ENCODE measurements around the gene ATG9B.

ATG9B gene

DNA sequence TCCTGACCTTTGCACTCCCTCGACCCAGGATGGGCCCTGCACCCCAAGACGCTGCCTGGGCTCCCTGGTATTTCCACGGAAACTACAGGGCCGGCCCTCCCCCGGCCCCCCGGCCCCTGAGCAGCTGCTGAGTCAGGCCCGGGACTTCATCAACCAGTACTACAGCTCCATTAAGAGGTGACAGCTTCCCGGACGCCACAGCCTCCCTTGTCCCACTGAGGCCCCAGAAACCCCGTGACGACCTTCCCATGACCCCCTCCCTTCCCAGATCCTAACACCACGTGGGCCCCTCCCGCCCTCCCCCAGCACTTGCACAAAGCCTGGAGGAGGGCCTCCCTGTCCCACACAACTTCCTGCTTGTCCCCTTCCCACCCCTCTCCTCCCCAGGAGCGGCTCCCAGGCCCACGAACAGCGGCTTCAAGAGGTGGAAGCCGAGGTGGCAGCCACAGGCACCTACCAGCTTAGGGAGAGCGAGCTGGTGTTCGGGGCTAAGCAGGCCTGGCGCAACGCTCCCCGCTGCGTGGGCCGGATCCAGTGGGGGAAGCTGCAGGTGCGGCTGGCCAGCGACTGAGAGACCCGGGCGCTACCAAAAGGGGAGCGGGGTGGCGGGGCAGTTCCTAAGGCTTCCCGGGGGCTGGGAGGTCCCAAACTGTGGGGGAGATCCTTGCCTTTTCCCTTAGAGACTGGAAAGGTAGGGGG lies 27.8 kb downstream of the ATG9B start:
- 0 out of 2 replicates have a peak overlapping the region, but pooled peaks have one; percentile 0 for H3K27ac ChIP-seq (replicated peaks)
- TF ChIP-seq SPI1 (IDR thresholded peaks at IDR 0.05; ENCODE audit: borderline replicate concordance, low read depth) (no peak), GABPA (IDR thresholded peaks at IDR 0.05; ENCODE audit: low read depth) (no peak), POLR2AphosphoS5 (IDR thresholded peaks at IDR 0.05; ENCODE audit: low read depth) (no peak; the same call in 1 of the 2 replicates)
- TF ChIP-seq, protein P1, sequence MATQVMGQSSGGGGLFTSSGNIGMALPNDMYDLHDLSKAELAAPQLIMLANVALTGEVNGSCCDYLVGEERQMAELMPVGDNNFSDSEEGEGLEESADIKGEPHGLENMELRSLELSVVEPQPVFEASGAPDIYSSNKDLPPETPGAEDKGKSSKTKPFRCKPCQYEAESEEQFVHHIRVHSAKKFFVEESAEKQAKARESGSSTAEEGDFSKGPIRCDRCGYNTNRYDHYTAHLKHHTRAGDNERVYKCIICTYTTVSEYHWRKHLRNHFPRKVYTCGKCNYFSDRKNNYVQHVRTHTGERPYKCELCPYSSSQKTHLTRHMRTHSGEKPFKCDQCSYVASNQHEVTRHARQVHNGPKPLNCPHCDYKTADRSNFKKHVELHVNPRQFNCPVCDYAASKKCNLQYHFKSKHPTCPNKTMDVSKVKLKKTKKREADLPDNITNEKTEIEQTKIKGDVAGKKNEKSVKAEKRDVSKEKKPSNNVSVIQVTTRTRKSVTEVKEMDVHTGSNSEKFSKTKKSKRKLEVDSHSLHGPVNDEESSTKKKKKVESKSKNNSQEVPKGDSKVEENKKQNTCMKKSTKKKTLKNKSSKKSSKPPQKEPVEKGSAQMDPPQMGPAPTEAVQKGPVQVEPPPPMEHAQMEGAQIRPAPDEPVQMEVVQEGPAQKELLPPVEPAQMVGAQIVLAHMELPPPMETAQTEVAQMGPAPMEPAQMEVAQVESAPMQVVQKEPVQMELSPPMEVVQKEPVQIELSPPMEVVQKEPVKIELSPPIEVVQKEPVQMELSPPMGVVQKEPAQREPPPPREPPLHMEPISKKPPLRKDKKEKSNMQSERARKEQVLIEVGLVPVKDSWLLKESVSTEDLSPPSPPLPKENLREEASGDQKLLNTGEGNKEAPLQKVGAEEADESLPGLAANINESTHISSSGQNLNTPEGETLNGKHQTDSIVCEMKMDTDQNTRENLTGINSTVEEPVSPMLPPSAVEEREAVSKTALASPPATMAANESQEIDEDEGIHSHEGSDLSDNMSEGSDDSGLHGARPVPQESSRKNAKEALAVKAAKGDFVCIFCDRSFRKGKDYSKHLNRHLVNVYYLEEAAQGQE (IDR thresholded peaks at IDR 0.05; ENCODE audit: insufficient replicate concordance, low read depth), result no peak
- TF ChIP-seq, protein P2, sequence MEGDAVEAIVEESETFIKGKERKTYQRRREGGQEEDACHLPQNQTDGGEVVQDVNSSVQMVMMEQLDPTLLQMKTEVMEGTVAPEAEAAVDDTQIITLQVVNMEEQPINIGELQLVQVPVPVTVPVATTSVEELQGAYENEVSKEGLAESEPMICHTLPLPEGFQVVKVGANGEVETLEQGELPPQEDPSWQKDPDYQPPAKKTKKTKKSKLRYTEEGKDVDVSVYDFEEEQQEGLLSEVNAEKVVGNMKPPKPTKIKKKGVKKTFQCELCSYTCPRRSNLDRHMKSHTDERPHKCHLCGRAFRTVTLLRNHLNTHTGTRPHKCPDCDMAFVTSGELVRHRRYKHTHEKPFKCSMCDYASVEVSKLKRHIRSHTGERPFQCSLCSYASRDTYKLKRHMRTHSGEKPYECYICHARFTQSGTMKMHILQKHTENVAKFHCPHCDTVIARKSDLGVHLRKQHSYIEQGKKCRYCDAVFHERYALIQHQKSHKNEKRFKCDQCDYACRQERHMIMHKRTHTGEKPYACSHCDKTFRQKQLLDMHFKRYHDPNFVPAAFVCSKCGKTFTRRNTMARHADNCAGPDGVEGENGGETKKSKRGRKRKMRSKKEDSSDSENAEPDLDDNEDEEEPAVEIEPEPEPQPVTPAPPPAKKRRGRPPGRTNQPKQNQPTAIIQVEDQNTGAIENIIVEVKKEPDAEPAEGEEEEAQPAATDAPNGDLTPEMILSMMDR (IDR thresholded peaks at IDR 0.05; ENCODE audit: insufficient read depth, low read length), result no peak
- no peaks in the 10 kb centered on the region for H3K27me3 ChIP-seq (ENCODE audit: insufficient read depth, poor library complexity, severe bottlenecking)
- no peak overlapping the region for H3K4me3 ChIP-seq (replicated peaks; ENCODE audit: insufficient read depth, low read length)
- peak; percentile 51 to 56 for DNase-seq (ENCODE audit: low read depth in 1 of 2, low spot score in 1 of 2)

DNA sequence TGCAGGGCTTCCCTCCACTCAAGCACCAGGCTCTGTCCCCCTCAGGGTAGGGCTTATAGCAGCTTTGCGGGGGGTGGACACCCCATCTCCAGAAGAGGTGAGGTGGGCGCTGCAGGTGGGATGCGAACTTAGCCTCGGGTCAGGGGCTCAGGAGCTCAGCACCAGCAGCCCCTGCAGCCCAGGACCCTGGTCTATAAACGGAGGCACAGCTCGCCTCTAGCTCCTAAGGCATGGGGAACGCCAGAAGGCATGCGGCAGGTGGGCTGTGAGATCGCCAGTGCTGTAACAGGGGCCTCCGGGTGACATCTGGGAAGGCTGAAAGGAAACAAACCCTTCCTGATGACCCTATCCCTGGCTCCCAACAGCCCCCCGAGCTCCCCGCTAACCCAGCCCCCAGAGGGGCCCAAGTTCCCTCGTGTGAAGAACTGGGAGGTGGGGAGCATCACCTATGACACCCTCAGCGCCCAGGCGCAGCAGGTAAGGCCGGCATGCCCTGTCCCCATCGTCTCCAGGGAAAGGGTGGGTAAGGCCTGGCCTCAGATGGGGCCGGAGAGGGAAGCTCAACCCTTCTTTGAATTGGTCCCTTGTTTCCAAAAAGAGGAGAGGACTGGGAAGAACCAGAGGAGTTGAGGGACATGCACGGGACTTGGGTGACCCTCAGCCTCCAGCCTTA lies 29.3 kb downstream of the ATG9B start:
- TF ChIP-seq GABPA (IDR thresholded peaks at IDR 0.05; ENCODE audit: low read depth), result no peak
- TF ChIP-seq, protein P1 (IDR thresholded peaks at IDR 0.05; ENCODE audit: insufficient replicate concordance, low read depth), result no peak
- TF ChIP-seq, protein P2 (IDR thresholded peaks at IDR 0.05; ENCODE audit: insufficient read depth, low read length), result no peak
- TF ChIP-seq POLR2AphosphoS5 (IDR thresholded peaks at IDR 0.05; ENCODE audit: low read depth), result no peak
- no peak for TF ChIP-seq SPI1 (IDR thresholded peaks at IDR 0.05; ENCODE audit: borderline replicate concordance, low read depth)
- no peak overlapping the region for H3K27ac ChIP-seq (replicated peaks)
- DNase-seq (ENCODE audit: low read depth in 1 of 2, low spot score in 1 of 2), result no peak
- H3K4me3 ChIP-seq (replicated peaks; ENCODE audit: insufficient read depth, low read length), result no peak overlapping the region
- no peaks in the 10 kb centered on the region for H3K27me3 ChIP-seq (ENCODE audit: insufficient read depth, poor library complexity, severe bottlenecking)

DNA sequence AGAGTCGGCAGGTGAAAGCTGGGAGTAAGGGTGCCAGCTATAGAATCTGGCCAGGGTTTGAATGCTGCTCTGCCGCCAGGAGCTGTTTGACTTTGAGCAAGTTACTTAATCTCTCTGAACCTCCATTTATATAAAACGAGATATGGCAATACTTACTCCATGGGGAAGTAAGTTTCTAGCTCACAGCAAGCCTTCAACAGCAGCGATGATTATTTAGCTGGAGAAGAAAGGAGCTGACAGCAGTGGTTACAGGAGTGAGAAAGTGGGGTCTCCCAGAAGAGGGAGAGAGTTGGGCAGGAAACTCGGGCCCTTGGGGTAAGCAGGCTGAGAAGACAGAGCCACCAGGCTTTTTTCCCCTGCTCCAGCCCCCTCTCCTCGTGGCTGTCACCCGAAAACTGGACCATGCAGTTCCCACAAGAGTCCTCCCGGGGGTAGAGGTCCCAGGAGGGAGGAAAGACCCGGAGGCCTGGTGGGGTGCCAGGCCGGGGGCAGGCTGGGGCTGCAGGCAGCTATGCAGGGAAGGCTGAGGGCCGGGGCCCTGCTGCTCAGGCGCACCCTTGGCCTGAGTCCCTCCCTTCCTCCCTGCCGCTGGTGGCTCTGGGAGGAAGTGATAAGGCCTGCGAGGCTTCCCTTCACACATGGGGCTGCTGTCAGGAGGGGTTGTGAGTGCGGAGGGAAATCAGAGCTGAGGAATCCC lies 30.0 kb downstream of the ATG9B start:
- no peaks in the 10 kb centered on the region for H3K27me3 ChIP-seq (ENCODE audit: insufficient read depth, poor library complexity, severe bottlenecking)
- DNase-seq (ENCODE audit: low read depth in 1 of 2, low spot score in 1 of 2), result peak; percentile 29 to 76

DNA sequence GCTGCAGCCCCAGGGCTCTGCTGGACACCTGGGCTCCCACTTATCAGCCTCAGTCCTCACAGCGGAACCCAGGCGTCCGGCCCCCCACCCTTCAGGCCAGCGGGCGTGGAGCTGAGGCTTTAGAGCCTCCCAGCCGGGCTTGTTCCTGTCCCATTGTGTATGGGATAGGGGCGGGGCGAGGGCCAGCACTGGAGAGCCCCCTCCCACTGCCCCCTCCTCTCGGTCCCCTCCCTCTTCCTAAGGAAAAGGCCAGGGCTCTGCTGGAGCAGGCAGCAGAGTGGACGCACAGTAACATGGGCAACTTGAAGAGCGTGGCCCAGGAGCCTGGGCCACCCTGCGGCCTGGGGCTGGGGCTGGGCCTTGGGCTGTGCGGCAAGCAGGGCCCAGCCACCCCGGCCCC lies 30.8 kb downstream of the ATG9B start:
- no peak overlapping the region for H3K4me3 ChIP-seq (replicated peaks; ENCODE audit: insufficient read depth, low read length)
- no peak for DNase-seq (ENCODE audit: low read depth in 1 of 2, low spot score in 1 of 2)
- no peak overlapping the region for H3K27ac ChIP-seq (replicated peaks)
- TF ChIP-seq, protein P1 (IDR thresholded peaks at IDR 0.05; ENCODE audit: insufficient replicate concordance, low read depth), result no peak
- TF ChIP-seq, protein P2 (IDR thresholded peaks at IDR 0.05; ENCODE audit: insufficient read depth, low read length), result no peak
- no peak for TF ChIP-seq GABPA (IDR thresholded peaks at IDR 0.05; ENCODE audit: low read depth)
- TF ChIP-seq POLR2AphosphoS5 (IDR thresholded peaks at IDR 0.05; ENCODE audit: low read depth), result no peak
- no peak for TF ChIP-seq SPI1 (IDR thresholded peaks at IDR 0.05; ENCODE audit: borderline replicate concordance, low read depth)
- H3K27me3 ChIP-seq (ENCODE audit: insufficient read depth, poor library complexity, severe bottlenecking), result peaks cover 3% of the 10 kb centered on the region

More for the DNA sequence above, 30.0 kb downstream of the ATG9B start:
- TF ChIP-seq POLR2AphosphoS5 (IDR thresholded peaks at IDR 0.05; ENCODE audit: low read depth) (peak; percentile 43; the same call in 1 of the 2 replicates), GABPA (IDR thresholded peaks at IDR 0.05; ENCODE audit: low read depth) (no peak), SPI1 (IDR thresholded peaks at IDR 0.05; ENCODE audit: borderline replicate concordance, low read depth) (peak; percentile 94)
- Histone ChIP-seq H3K4me3 (replicated peaks; ENCODE audit: insufficient read depth, low read length) (no peak overlapping the region), H3K27ac (replicated peaks) (peak overlapping the region; percentile 27; the same call in 1 of the 2 replicates)

Measured in HL-60 (cell line).